IMR-90 (cell line): Measurements from ENCODE around the gene CD6. TPM values are rescaled to one million over a fixed set of nuclear protein-coding genes. Genes with fewer than 3 reads are reported as not detected.

Experiments
- ATAC-seq: fragments of 200-7000 bp; cut with Tn5 transposase; 2 replicates; pipeline ENCODE4 v1.9.1; 2020; ENCODE audit warnings: low read depth, mild to moderate bottlenecking, moderate library complexity
- BruUV-seq: library from RNA; stranded (reverse); fragments of 400-500 nt; replicated peaks from 2 replicates; lab custom pipeline; 2021; lab: Mats Ljungman, UMichigan
- CTCF ChIA-PET: fragments of 300-600 bp; formaldehyde crosslinking; extraction: SDS; loops from one replicate; lab custom pipeline; 2021; ENCODE audit warnings: antibody characterized with exemption; lab: Yijun Ruan, JAX
- POLR2A ChIA-PET: fragments of 300-600 bp; sonication (Branson Sonifier 250); formaldehyde crosslinking; loops from one replicate; lab custom pipeline; 2022; ENCODE audit warnings: antibody characterized with exemption; ENCODE audit not compliant: unreplicated experiment; lab: Charles Lee
- DNase-seq: peaks from one replicate; pipeline ENCODE4 v3.0.0; 2013
- H2AFZ ChIP-seq: replicated peaks from 2 replicates; pipeline ENCODE3; 2013; ENCODE audit warnings: low read length, mild to moderate bottlenecking; ENCODE audit not compliant: poor library complexity
- H2AK5ac ChIP-seq: 2 replicates; pipeline ENCODE4 v1.6.1; 2013; ENCODE audit warnings: low read depth, low read length, inconsistent platforms
- H2AK9ac ChIP-seq: replicated peaks from 2 replicates; pipeline ENCODE3; 2013; ENCODE audit warnings: mild to moderate bottlenecking, low read depth, low read length, moderate library complexity; ENCODE audit not compliant: poor library complexity
- H2BK120ac ChIP-seq: 2 replicates; pipeline ENCODE4 v1.6.1; 2013; ENCODE audit warnings: low read depth, low read length, inconsistent platforms
- H2BK15ac ChIP-seq: 3 replicates; pipeline ENCODE4 v1.6.1; 2013; ENCODE audit warnings: low read depth, low read length, inconsistent platforms
- H2BK20ac ChIP-seq: 2 replicates; pipeline ENCODE4 v1.6.1; 2013; ENCODE audit warnings: low read depth, mild to moderate bottlenecking, inconsistent platforms, low read length, moderate library complexity
- H2BK5ac ChIP-seq: 2 replicates; pipeline ENCODE4 v1.6.1; 2013; ENCODE audit warnings: mild to moderate bottlenecking, low read depth, low read length, inconsistent platforms; ENCODE audit not compliant: poor library complexity, severe bottlenecking
- H3K14ac ChIP-seq: replicated peaks from 2 replicates; pipeline ENCODE4 v1.6.1; 2013; ENCODE audit warnings: low read depth, low read length, inconsistent platforms
- H3K18ac ChIP-seq: 2 replicates; pipeline ENCODE4 v1.6.1; 2013; ENCODE audit warnings: low read depth, low read length, control low read depth
- H3K23ac ChIP-seq: 2 replicates; pipeline ENCODE4 v1.6.1; 2013; ENCODE audit warnings: low read depth, low read length, inconsistent platforms
- H3K27ac ChIP-seq: 2 replicates; pipeline ENCODE4 v1.5.1; 2013; ENCODE audit warnings: mild to moderate bottlenecking, control low read depth, low read length; ENCODE audit not compliant: insufficient read depth
- H3K27me3 ChIP-seq: 2 replicates; pipeline ENCODE4 v1.6.1; 2013; ENCODE audit warnings: low read length; ENCODE audit not compliant: control insufficient read depth, insufficient read depth
- H3K36me3 ChIP-seq: 2 replicates; pipeline ENCODE4 v1.6.1; 2013; ENCODE audit warnings: low read length, mixed read lengths; ENCODE audit not compliant: control insufficient read depth, insufficient read depth
- H3K4ac ChIP-seq: 2 replicates; pipeline ENCODE4 v1.6.1; 2013; ENCODE audit warnings: low read depth, low read length, inconsistent platforms
- H3K4me1 ChIP-seq: 2 replicates; pipeline ENCODE4 v1.6.1; 2013; ENCODE audit warnings: low read length, mixed read lengths; ENCODE audit not compliant: control insufficient read depth, insufficient read depth
- H3K4me2 ChIP-seq: 2 replicates; pipeline ENCODE4 v1.6.1; 2013; ENCODE audit warnings: low read depth, mild to moderate bottlenecking, control low read depth, low read length, moderate library complexity
- H3K4me3 ChIP-seq: 2 replicates; pipeline ENCODE4 v1.5.1; 2013; ENCODE audit warnings: low read depth, mild to moderate bottlenecking, control low read depth, low read length, moderate library complexity; ENCODE audit not compliant: insufficient read depth
- H3K56ac ChIP-seq: 2 replicates; pipeline ENCODE4 v1.6.1; 2013; ENCODE audit warnings: low read length, inconsistent platforms; ENCODE audit not compliant: insufficient read depth; ENCODE audit errors: extremely low read depth
- H3K79me1 ChIP-seq, 2 experiments: 2 replicates each; pipeline ENCODE4 v1.6.1; 2013; ENCODE audit warnings: low read length in 2 of 2, inconsistent platforms in 1 of 2, low read depth in 1 of 2
- H3K9ac ChIP-seq: 2 replicates; pipeline ENCODE4 v1.6.1; 2013; ENCODE audit warnings: low read depth, low read length, control low read depth
- H3K9me1 ChIP-seq: 2 replicates; pipeline ENCODE4 v1.6.1; 2013; ENCODE audit warnings: low read length, inconsistent platforms; ENCODE audit not compliant: insufficient read depth
- H3K9me3 ChIP-seq: 2 replicates; pipeline ENCODE4 v1.6.1; 2013; ENCODE audit warnings: low read length; ENCODE audit not compliant: control insufficient read depth, insufficient read depth
- H4K20me1 ChIP-seq: 2 replicates; pipeline ENCODE4 v1.6.1; 2013; ENCODE audit warnings: low read length, inconsistent platforms; ENCODE audit not compliant: insufficient read depth
- H4K5ac ChIP-seq: 2 replicates; pipeline ENCODE4 v1.6.1; 2013; ENCODE audit warnings: mild to moderate bottlenecking, low read depth, low read length, control low read depth
- H4K8ac ChIP-seq, 2 experiments: 2 replicates each; pipeline ENCODE4 v1.6.1; 2013; ENCODE audit warnings: low read depth in 2 of 2, low read length in 2 of 2, control low read depth in 1 of 2, inconsistent platforms in 1 of 2
- H4K91ac ChIP-seq: 2 replicates; pipeline ENCODE4 v1.6.1; 2013; ENCODE audit warnings: low read depth, low read length, inconsistent platforms; ENCODE audit not compliant: insufficient read depth
- POLR2A ChIP-seq: IDR thresholded peaks from 2 replicates; pipeline ENCODE4 v1.6.1; 2012; ENCODE audit warnings: mild to moderate bottlenecking, low read depth, low read length
- RFX5 ChIP-seq: IDR thresholded peaks from 2 replicates; pipeline ENCODE4 v1.8.0; 2012; ENCODE audit warnings: low read depth, mild to moderate bottlenecking, low read length, moderate library complexity
- WGBS, 2 experiments: methylation state at CpG; one replicate each; pipeline versions ENCODE4 v1.1.5 to v1.1.7; 2013; ENCODE audit warnings: missing lambda C conversion rate in 2 of 2; ENCODE audit not compliant: insufficient read length in 1 of 2; ENCODE audit errors: extremely low coverage in 2 of 2; 5-methylcytosine and 5-hydroxymethylcytosine counted together
- dilution Hi-C: fragments of 300-500 bp; cut with HindIII; formaldehyde crosslinking; loops from one replicate; pipeline ENCODE4 v1.14.3; 2018; ENCODE audit warnings: low sequenced_read_pairs; ENCODE audit not compliant: unreplicated experiment
- in situ Hi-C: fragments of 300-500 bp; cut with MboI; formaldehyde crosslinking; loops from 3 replicates; pipeline ENCODE4 v1.14.3; 2019; ENCODE audit warnings: low sequenced_read_pairs, inconsistent platforms, mixed read lengths
- intact Hi-C: fragments of 100-400 bp; cut with micrococcal nuclease; formaldehyde crosslinking; loops from 2 replicates; pipeline ENCODE4 v1.10.0; 2022
- polyA plus RNA-seq, 3 experiments: library from polyadenylated mRNA; depleted of rRNA; stranded (reverse); fragments of >200 nt; gene quantifications; 2 replicates each; pipeline ENCODE4 v1.2.3, GENCODE V29; 2012; ENCODE audit warnings: low replicate concordance in 1 of 3
- total RNA-seq: library from RNA; depleted of rRNA; stranded (reverse); fragments of >200 nt; gene quantifications from 2 replicates; pipeline ENCODE4 v1.2.3, GENCODE V29; 2012

CD6 gene
- total and polyA plus RNA-seq, 2 of the 4 experiments (the other 2 are of a cell fraction): not detected

DNA sequence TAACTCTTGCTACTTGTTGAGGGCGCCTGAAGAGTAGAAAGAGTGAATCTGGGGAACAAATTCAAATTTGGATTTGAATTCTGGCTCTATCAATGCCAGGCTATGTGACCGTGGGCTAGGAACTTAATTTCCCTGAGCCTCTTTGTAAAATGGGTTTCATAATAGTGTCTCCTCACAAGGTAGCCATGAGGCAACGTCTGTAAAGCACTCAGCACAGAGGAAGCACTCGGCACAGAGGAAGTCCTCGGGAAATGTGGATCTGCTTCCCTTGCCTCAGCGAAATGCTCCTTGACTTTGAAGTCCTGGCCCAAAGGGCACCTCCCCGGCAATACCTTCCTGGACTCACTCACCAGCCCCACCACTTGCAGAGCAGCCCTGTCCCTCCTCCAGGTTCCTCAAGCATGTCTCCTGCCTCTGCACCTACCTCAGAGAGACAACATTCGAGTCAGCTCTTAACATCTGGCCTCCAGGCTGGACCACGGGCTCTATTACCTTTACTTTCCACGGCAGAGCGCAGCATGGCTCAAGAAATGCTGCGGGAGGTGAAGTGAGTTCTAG, 17.7 kb downstream of the CD6 start:
- Histone ChIP-seq H3K9me3 (no peaks in the 10 kb centered on the region), H2BK5ac (no peak overlapping the region), H3K79me1 (no peaks in the 10 kb centered on the region), H3K14ac (no peak overlapping the region), H3K56ac (no peak overlapping the region), H3K4me3 (no peak overlapping the region), H2BK20ac (no peak overlapping the region), H4K20me1 (no peaks in the 10 kb centered on the region), H3K18ac (no peak overlapping the region), H3K27me3 (peaks cover 41% of the 10 kb centered on the region), H4K91ac (no peak overlapping the region), H4K5ac (no peak overlapping the region), H3K23ac (no peak overlapping the region), H3K9ac (no peak overlapping the region), H2AK9ac (no peak overlapping the region), H3K36me3 (no peaks in the 10 kb centered on the region), H3K27ac (no peak overlapping the region), H2AFZ (peak overlapping the region; percentile 51), H2BK15ac (no peak overlapping the region), H3K9me1 (no peaks in the 10 kb centered on the region), H2BK120ac (no peak overlapping the region), H3K4me1 (peaks cover 3% of the 10 kb centered on the region), H2AK5ac (no peak overlapping the region), H3K4me2 (no peak overlapping the region), H3K4ac (no peak overlapping the region), H4K8ac (no peak overlapping the region)
- ChIA-PET CTCF (no interaction called here), POLR2A (no interaction called here)
- 30% methylated on average over 4 of the region's 12 CpGs; no CpG with 5 or more reads in 1 of the 2 experiments for WGBS, 2 experiments
- DNase-seq: no peak
- intact Hi-C loops: no loop called here
- ATAC-seq: no peak
- BruUV-seq: no TSS peak
- dilution Hi-C loops: no loop called here
- in situ Hi-C loops: no loop called here
- no peak for TF ChIP-seq RFX5
- no peak for TF ChIP-seq POLR2A
